H1 (cell line): Measurements from ENCODE around the gene MYL9. TPM values are rescaled to one million over a fixed set of nuclear protein-coding genes. Genes with fewer than 3 reads are reported as not detected.

Source experiments
- CHD1 ChIP-seq: IDR thresholded peaks from 2 replicates; pipeline ENCODE4 v1.6.1; 2012; ENCODE audit warnings: low read depth, low read length, improper control_type of control experiment
- CHD7 ChIP-seq: fragments of 300-600 bp; sonication (generic); IDR thresholded peaks from 2 replicates; pipeline ENCODE4 v1.7.1; 2012; ENCODE audit warnings: low read length, moderate library complexity, mild to moderate bottlenecking, inconsistent platforms; ENCODE audit not compliant: insufficient replicate concordance
- CREB1 ChIP-seq: IDR thresholded peaks from 2 replicates; pipeline ENCODE4 v1.6.1; 2012; ENCODE audit warnings: inconsistent platforms
- CTCF ChIP-seq, 3 experiments: IDR thresholded peaks; 1 replicate in 2 of 3; 2 replicates in 1 of 3; pipeline versions ENCODE4 v1.5.1 to v1.6.1; 2011; ENCODE audit warnings: low read length in 3 of 3, mild to moderate bottlenecking in 3 of 3, inconsistent platforms in 2 of 3, low read depth in 1 of 3, moderate library complexity in 1 of 3; ENCODE audit not compliant: insufficient read depth in 1 of 3; ENCODE audit errors: control extremely low read depth in 1 of 3
- EP300 ChIP-seq, 2 experiments: IDR thresholded peaks; 1 replicate in 1 of 2; 2 replicates in 1 of 2; pipeline ENCODE4 v1.6.1; 2011 to 2012; ENCODE audit warnings: low read depth in 2 of 2, low read length in 2 of 2, mild to moderate bottlenecking in 2 of 2, borderline replicate concordance in 1 of 2, inconsistent platforms in 1 of 2, moderate library complexity in 1 of 2
- PHF8 ChIP-seq: fragments of 200-600 bp; sonication (generic); conservative IDR thresholded peaks from 2 replicates; pipeline ENCODE4 v1.7.1; 2012; ENCODE audit warnings: low read depth, mild to moderate bottlenecking, inconsistent platforms, low read length, moderate library complexity
- TAF1 ChIP-seq: IDR thresholded peaks from 2 replicates; pipeline ENCODE4 v1.6.1; 2011; ENCODE audit warnings: mild to moderate bottlenecking, low read depth, low read length
- polyA plus RNA-seq, 7 experiments: library from polyadenylated mRNA; depleted of rRNA in 3 of 7; stranded (reverse) in 5 of 7; unstranded in 2 of 7; fragments of >200 nt in 5 of 7; fragments of 200-250 nt in 2 of 7; gene quantifications; 1 replicate in 5 of 7; 2 replicates in 1 of 7; 4 replicates in 1 of 7; pipeline versions ENCODE4 v1.2.1 to v1.2.3, GENCODE V29; 2011 to 2013; ENCODE audit warnings: missing spikeins in 2 of 7, mixed read lengths in 2 of 7
- total RNA-seq: library from RNA; stranded (reverse); fragmentation: NEBNext Ultra II Directional; extraction: Animal tissue kit (Norgen Biotek cat#: 25700); gene quantifications from 2 replicates; pipeline ENCODE4 v1.2.1, GENCODE V29; 2021

Gene MYL9
- total and polyA plus RNA-seq, 2 of the 8 experiments (the other 6 are each of a cell fraction or from before 2014, with no cell fraction given), result 26.8 to 193 TPM

- TF ChIP-seq CHD7 (no peak), CTCF (IDR thresholded peaks at IDR 0.05; ENCODE audit: control extremely low read depth in 1 of 3, insufficient read depth in 1 of 3, low read depth in 1 of 3, low read length in 3 of 3) (no peak), EP300 (IDR thresholded peaks at IDR 0.05; ENCODE audit: borderline replicate concordance in 1 of 2, low read depth in 2 of 2, low read length in 2 of 2) (no peak), PHF8 (no peak), CHD1 (no peak), TAF1 (no peak), CREB1 (no peak)
Measured at GRCh38 chr20:36599912-36600345, 58.6 kb downstream of the MYL9 start (continued).
